ENCODE results near the gene MTARC1.

MTARC1 gene

DNA sequence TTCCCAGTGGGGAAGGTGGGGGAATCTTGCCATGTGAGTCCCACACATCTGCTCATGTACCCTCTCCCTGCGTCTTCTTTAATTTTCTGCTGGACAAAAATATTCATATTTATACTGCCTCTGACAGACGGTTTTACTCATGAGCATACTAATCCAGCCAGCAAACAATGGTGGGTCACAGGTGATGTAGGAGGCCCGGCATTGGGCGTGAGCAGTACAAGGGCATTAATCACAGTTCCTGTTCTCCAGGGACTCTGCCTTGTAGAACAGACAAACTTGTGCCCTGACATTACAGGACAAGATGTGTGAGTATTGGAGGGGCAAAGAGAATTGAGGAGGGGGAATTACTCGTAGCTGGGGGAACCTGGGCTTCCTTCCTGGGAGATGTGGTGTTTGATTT lies 25.0 kb downstream of the MTARC1 start:
- Histone ChIP-seq H3K4me2 (ENCODE audit: low read length, poor library complexity, severe bottlenecking) (no peak overlapping the region), H3K18ac (ENCODE audit: low read depth in 1 of 2, low read length in 2 of 2) (peak overlapping the region in 1 of 2 experiments; percentile 13), H3K4me3 (ENCODE audit: insufficient read depth in 1 of 2, low read depth in 1 of 2, low read length in 2 of 2) (no peak overlapping the region), H2AK5ac (ENCODE audit: low read length, severe bottlenecking) (no peak overlapping the region), H2BK5ac (ENCODE audit: low read depth, low read length, poor library complexity, severe bottlenecking) (no peak overlapping the region), H4K8ac (ENCODE audit: low read length) (no peak overlapping the region), H3K23ac (ENCODE audit: low read length in 2 of 2) (no peak overlapping the region), H2BK12ac (ENCODE audit: low read length in 2 of 2) (peak overlapping the region; percentile 29 to 46), H3K14ac (ENCODE audit: low read length in 2 of 2) (no peak overlapping the region), H3K4me1 (ENCODE audit: control insufficient read depth, insufficient read depth, low read depth, low read length) (peaks cover 17% of the 10 kb centered on the region), H3K27me3 (ENCODE audit: control insufficient read depth in 1 of 2, insufficient read depth in 1 of 2, low read length in 2 of 2) (peaks cover 0 to 18% of the 10 kb centered on the region in 2 experiments), H3K36me3 (ENCODE audit: control insufficient read depth in 1 of 2, insufficient read depth in 2 of 2, low read depth in 1 of 2, low read length in 2 of 2) (peaks cover 0 to under 1% of the 10 kb centered on the region in 2 experiments), H2BK120ac (ENCODE audit: low read depth, low read length) (peak overlapping the region; percentile 29), H3K79me1 (replicated peaks; ENCODE audit: low read length, poor library complexity, severe bottlenecking) (no peaks in the 10 kb centered on the region), H3K4ac (ENCODE audit: low read depth in 1 of 2, low read length in 2 of 2) (no peak overlapping the region), H3K9me3 (ENCODE audit: control insufficient read depth, low read length) (no peaks in the 10 kb centered on the region), H3K9ac (ENCODE audit: low read length) (no peak overlapping the region), H2AFZ (ENCODE audit: low read depth, low read length) (no peak overlapping the region), H3K27ac (ENCODE audit: low read length, poor library complexity, severe bottlenecking) (no peak overlapping the region), H2BK15ac (ENCODE audit: low read depth, poor library complexity, severe bottlenecking) (no peak overlapping the region), H4K91ac (ENCODE audit: low read length) (no peak overlapping the region)
- WGBS = 90% methylated on average over 5 of the region's 5 CpGs
- no peak for DNase-seq

- Histone ChIP-seq H3K14ac (ENCODE audit: low read length in 2 of 2) (no peak overlapping the region), H3K4me3 (ENCODE audit: insufficient read depth in 1 of 2, low read depth in 1 of 2, low read length in 2 of 2) (no peak overlapping the region), H2AK5ac (ENCODE audit: low read length, severe bottlenecking) (no peak overlapping the region), H4K8ac (ENCODE audit: low read length) (no peak overlapping the region), H3K9me3 (ENCODE audit: control insufficient read depth, low read length) (no peaks in the 10 kb centered on the region), H2BK120ac (ENCODE audit: low read depth, low read length) (no peak overlapping the region), H3K9ac (ENCODE audit: low read length) (no peak overlapping the region), H3K79me1 (replicated peaks; ENCODE audit: low read length, poor library complexity, severe bottlenecking) (no peaks in the 10 kb centered on the region), H2BK5ac (ENCODE audit: low read depth, low read length, poor library complexity, severe bottlenecking) (no peak overlapping the region), H3K4ac (ENCODE audit: low read depth in 1 of 2, low read length in 2 of 2) (peak overlapping the region in 1 of 2 experiments; percentile 29), H3K27me3 (ENCODE audit: control insufficient read depth in 1 of 2, insufficient read depth in 1 of 2, low read length in 2 of 2) (peaks cover 0 to 18% of the 10 kb centered on the region in 2 experiments), H3K36me3 (ENCODE audit: control insufficient read depth in 1 of 2, insufficient read depth in 2 of 2, low read depth in 1 of 2, low read length in 2 of 2) (no peaks in the 10 kb centered on the region), H3K18ac (ENCODE audit: low read depth in 1 of 2, low read length in 2 of 2) (peak overlapping the region in 1 of 2 experiments; percentile 13), H4K91ac (ENCODE audit: low read length) (no peak overlapping the region), H2BK15ac (ENCODE audit: low read depth, poor library complexity, severe bottlenecking) (no peak overlapping the region), H2BK12ac (ENCODE audit: low read length in 2 of 2) (peak overlapping the region in 1 of 2 experiments; percentile 23), H2AFZ (ENCODE audit: low read depth, low read length) (no peak overlapping the region), H3K23ac (ENCODE audit: low read length in 2 of 2) (no peak overlapping the region), H3K4me2 (ENCODE audit: low read length, poor library complexity, severe bottlenecking) (no peak overlapping the region), H3K27ac (ENCODE audit: low read length, poor library complexity, severe bottlenecking) (no peak overlapping the region), H3K4me1 (ENCODE audit: control insufficient read depth, insufficient read depth, low read depth, low read length) (peaks cover 17% of the 10 kb centered on the region)
- 64% methylated on average over 6 of the region's 6 CpGs for WGBS
- no peak for DNase-seq
Observed at GRCh38 chr1:220812308-220812707, 25.6 kb downstream of the MTARC1 start.

- no peak overlapping the region for H3K14ac ChIP-seq (ENCODE audit: low read length in 2 of 2)
Observed at GRCh38 chr1:220813013-220813412, 26.3 kb downstream of the MTARC1 start.

DNA sequence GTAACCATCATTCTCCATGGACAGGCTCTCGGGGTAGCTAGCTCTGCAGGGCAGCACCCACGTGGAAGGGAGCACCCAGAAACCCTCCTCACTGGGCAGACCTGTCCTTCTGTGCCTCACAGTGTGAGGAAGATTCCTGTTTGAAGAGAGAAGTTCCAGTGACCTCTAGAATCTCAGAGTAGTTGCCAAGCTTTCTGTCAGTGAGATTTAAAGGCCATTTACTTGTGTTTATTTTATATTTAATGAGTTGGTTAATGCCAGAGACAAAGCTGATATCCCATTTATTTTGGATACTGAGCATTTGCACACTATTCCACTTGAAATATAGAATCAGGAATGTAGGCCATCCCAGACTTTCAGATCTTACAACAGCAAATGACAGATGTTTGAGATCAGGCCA lies 28.7 kb downstream of the MTARC1 start:
- Histone ChIP-seq H3K36me3 (ENCODE audit: control insufficient read depth in 1 of 2, insufficient read depth in 2 of 2, low read depth in 1 of 2, low read length in 2 of 2) (no peaks in the 10 kb centered on the region), H3K9me3 (ENCODE audit: control insufficient read depth, low read length) (no peaks in the 10 kb centered on the region), H4K8ac (ENCODE audit: low read length) (peak overlapping the region; percentile 27), H2AK5ac (ENCODE audit: low read length, severe bottlenecking) (no peak overlapping the region), H3K4me3 (ENCODE audit: insufficient read depth in 1 of 2, low read depth in 1 of 2, low read length in 2 of 2) (no peak overlapping the region), H3K4me2 (ENCODE audit: low read length, poor library complexity, severe bottlenecking) (no peak overlapping the region), H2AFZ (ENCODE audit: low read depth, low read length) (no peak overlapping the region), H2BK12ac (ENCODE audit: low read length in 2 of 2) (peak overlapping the region in 1 of 2 experiments; percentile 75), H3K14ac (ENCODE audit: low read length in 2 of 2) (no peak overlapping the region), H3K4ac (ENCODE audit: low read depth in 1 of 2, low read length in 2 of 2) (peak overlapping the region in 1 of 2 experiments; percentile 12), H4K91ac (ENCODE audit: low read length) (peak overlapping the region; percentile 75), H3K27me3 (ENCODE audit: control insufficient read depth in 1 of 2, insufficient read depth in 1 of 2, low read length in 2 of 2) (peaks cover 0 to 6% of the 10 kb centered on the region in 2 experiments), H3K9ac (ENCODE audit: low read length) (no peak overlapping the region), H3K4me1 (ENCODE audit: control insufficient read depth, insufficient read depth, low read depth, low read length) (peaks cover 4% of the 10 kb centered on the region), H3K27ac (ENCODE audit: low read length, poor library complexity, severe bottlenecking) (no peak overlapping the region), H2BK120ac (ENCODE audit: low read depth, low read length) (peak overlapping the region; percentile 50), H3K79me1 (replicated peaks; ENCODE audit: low read length, poor library complexity, severe bottlenecking) (no peaks in the 10 kb centered on the region), H2BK15ac (ENCODE audit: low read depth, poor library complexity, severe bottlenecking) (no peak overlapping the region), H2BK5ac (ENCODE audit: low read depth, low read length, poor library complexity, severe bottlenecking) (no peak overlapping the region), H3K23ac (ENCODE audit: low read length in 2 of 2) (no peak overlapping the region), H3K18ac (ENCODE audit: low read depth in 1 of 2, low read length in 2 of 2) (peak overlapping the region; percentile 37 to 55)
- no peak for DNase-seq
- WGBS = 70% methylated on average over 2 of the region's 2 CpGs

More at GRCh38 chr1:220813013-220813412, 26.3 kb downstream of the MTARC1 start:
- WGBS = 71% methylated on average over 12 of the region's 12 CpGs
- Histone ChIP-seq H2AFZ (ENCODE audit: low read depth, low read length) (no peak overlapping the region), H3K79me1 (replicated peaks; ENCODE audit: low read length, poor library complexity, severe bottlenecking) (no peaks in the 10 kb centered on the region), H2BK120ac (ENCODE audit: low read depth, low read length) (no peak overlapping the region), H2BK15ac (ENCODE audit: low read depth, poor library complexity, severe bottlenecking) (no peak overlapping the region), H3K9me3 (ENCODE audit: control insufficient read depth, low read length) (no peaks in the 10 kb centered on the region), H4K8ac (ENCODE audit: low read length) (no peak overlapping the region), H3K36me3 (ENCODE audit: control insufficient read depth in 1 of 2, insufficient read depth in 2 of 2, low read depth in 1 of 2, low read length in 2 of 2) (no peaks in the 10 kb centered on the region), H2BK12ac (ENCODE audit: low read length in 2 of 2) (peak overlapping the region; percentile 2 to 75), H2BK5ac (ENCODE audit: low read depth, low read length, poor library complexity, severe bottlenecking) (no peak overlapping the region), H2AK5ac (ENCODE audit: low read length, severe bottlenecking) (no peak overlapping the region), H3K4me2 (ENCODE audit: low read length, poor library complexity, severe bottlenecking) (no peak overlapping the region), H3K4me3 (ENCODE audit: insufficient read depth in 1 of 2, low read depth in 1 of 2, low read length in 2 of 2) (no peak overlapping the region), H3K27ac (ENCODE audit: low read length, poor library complexity, severe bottlenecking) (no peak overlapping the region), H3K9ac (ENCODE audit: low read length) (no peak overlapping the region), H3K18ac (ENCODE audit: low read depth in 1 of 2, low read length in 2 of 2) (peak overlapping the region in 1 of 2 experiments; percentile 7), H4K91ac (ENCODE audit: low read length) (no peak overlapping the region), H3K4me1 (ENCODE audit: control insufficient read depth, insufficient read depth, low read depth, low read length) (peaks cover 14% of the 10 kb centered on the region), H3K23ac (ENCODE audit: low read length in 2 of 2) (no peak overlapping the region), H3K27me3 (ENCODE audit: control insufficient read depth in 1 of 2, insufficient read depth in 1 of 2, low read length in 2 of 2) (peaks cover 0 to 14% of the 10 kb centered on the region in 2 experiments), H3K4ac (ENCODE audit: low read depth in 1 of 2, low read length in 2 of 2) (peak overlapping the region in 1 of 2 experiments; percentile 40)
- peak; percentile 69 for DNase-seq

Measured in mesenchymal stem cell (in vitro differentiated cells and primary cell).